Measurements from ENCODE around the gene NEIL1. TPM values are rescaled to one million over a fixed set of nuclear protein-coding genes. Genes with fewer than 3 reads are reported as not detected.

NEIL1 gene
- total and polyA plus RNA-seq, 2 donors (not counting 3 experiments of a cell fraction or from before 2014, with no cell fraction given) = 29.5 TPM

GRCh38 chr15:75358771-75359536 is 12.1 kb downstream of the NEIL1 start:
- dilution Hi-C loops (cut with MboI; ENCODE audit: extremely low pct_ligation_motif_present, low sequenced_read_pairs) (no loop called here), intact Hi-C loops (cut with micrococcal nuclease) (no loop called here)
- H3K4me1 ChIP-seq (ENCODE audit: control insufficient read depth, extremely low read depth, insufficient read depth, low read length) = no peaks in the 10 kb centered on the region
- no peak overlapping the region for H3K4me2 ChIP-seq (ENCODE audit: insufficient read depth, low read length)
- no peaks in the 10 kb centered on the region for H3K9me1 ChIP-seq (replicated peaks; ENCODE audit: control insufficient read depth, extremely low read depth, insufficient read depth, low read length)
- no peak overlapping the region for H3K27ac ChIP-seq (ENCODE audit: insufficient read depth, low read depth, low read length)
- H3K9me3 ChIP-seq (replicated peaks; ENCODE audit: control insufficient read depth, insufficient read depth, low read length) = no peaks in the 10 kb centered on the region
- peaks cover 4 to 50% of the 10 kb centered on the region in 2 experiments for H3K36me3 ChIP-seq (ENCODE audit: control insufficient read depth in 2 of 2, extremely low read depth in 1 of 2, insufficient read depth in 2 of 2, low read length in 2 of 2)
- peak; percentile 17 for TF ChIP-seq POLR2A (IDR thresholded peaks at IDR 0.05; ENCODE audit: low read depth, low read length)
- no peak for TF ChIP-seq POLR2AphosphoS5 (IDR thresholded peaks at IDR 0.05; ENCODE audit: insufficient read depth, low read depth, low read length)
- TF ChIP-seq JUN (IDR thresholded peaks at IDR 0.05; ENCODE audit: borderline replicate concordance, insufficient read depth, insufficient read length, low read depth) = no peak
- H4K20me1 ChIP-seq (replicated peaks; ENCODE audit: control insufficient read depth, extremely low read depth, insufficient read depth, low read length) = no peaks in the 10 kb centered on the region
- ChIA-PET POLR2A (no interaction called here), CTCF (interaction anchor here (0.6 to 2.3 kb wide), 2 partner anchors 10 to 1679 kb away, joined by 3 to 9 read pairs; partner anchors contain the start of gene MAN2C1)
- FAIRE-seq (no peak), DNase-seq (ENCODE audit: low read depth, low spot score) (no peak)
- H3K9ac ChIP-seq (replicated peaks; ENCODE audit: extremely low read depth, insufficient read depth, low read length) = no peak overlapping the region
- H3K79me2 ChIP-seq (ENCODE audit: control insufficient read depth, insufficient read depth, low read length) = no peaks in the 10 kb centered on the region
- no peaks in the 10 kb centered on the region for H3K27me3 ChIP-seq (ENCODE audit: control insufficient read depth in 2 of 2, insufficient read depth in 2 of 2, low read length in 2 of 2)
- no peak overlapping the region for H2AFZ ChIP-seq (ENCODE audit: low read depth, low read length)
- BruUV-seq (replicated peaks) = no TSS peak
- no peak overlapping the region for H3K4me3 ChIP-seq (replicated peaks in 1 of 3; ENCODE audit: insufficient read depth in 1 of 3, low read depth in 1 of 3, low read length in 3 of 3)

- DNase-seq (ENCODE audit: low read depth, low spot score) (no peak), FAIRE-seq (no peak)
- H3K27me3 ChIP-seq (ENCODE audit: control insufficient read depth in 2 of 2, insufficient read depth in 2 of 2, low read length in 2 of 2) = no peaks in the 10 kb centered on the region
- H3K9me1 ChIP-seq (replicated peaks; ENCODE audit: control insufficient read depth, extremely low read depth, insufficient read depth, low read length) = no peaks in the 10 kb centered on the region
- H3K4me3 ChIP-seq (replicated peaks in 1 of 3; ENCODE audit: insufficient read depth in 1 of 3, low read depth in 1 of 3, low read length in 3 of 3) = no peak overlapping the region
- CTCF ChIA-PET = interaction anchor here (0.6 to 2.3 kb wide), 2 partner anchors 9 to 1680 kb away, joined by 3 to 9 read pairs; partner anchors contain the start of gene MAN2C1
- TSS peak; percentile 3 for BruUV-seq (replicated peaks)
- POLR2A ChIA-PET = no interaction called here
- H4K20me1 ChIP-seq (replicated peaks; ENCODE audit: control insufficient read depth, extremely low read depth, insufficient read depth, low read length) = no peaks in the 10 kb centered on the region
- no peaks in the 10 kb centered on the region for H3K79me2 ChIP-seq (ENCODE audit: control insufficient read depth, insufficient read depth, low read length)
- H3K27ac ChIP-seq (ENCODE audit: insufficient read depth, low read depth, low read length) = no peak overlapping the region
- no peak overlapping the region for H3K4me2 ChIP-seq (ENCODE audit: insufficient read depth, low read length)
- H3K36me3 ChIP-seq (ENCODE audit: control insufficient read depth in 2 of 2, extremely low read depth in 1 of 2, insufficient read depth in 2 of 2, low read length in 2 of 2) = peaks cover 4 to 57% of the 10 kb centered on the region in 2 experiments
- H3K9ac ChIP-seq (replicated peaks; ENCODE audit: extremely low read depth, insufficient read depth, low read length) = no peak overlapping the region
- no peaks in the 10 kb centered on the region for H3K4me1 ChIP-seq (ENCODE audit: control insufficient read depth, extremely low read depth, insufficient read depth, low read length)
- dilution Hi-C loops (cut with MboI; ENCODE audit: extremely low pct_ligation_motif_present, low sequenced_read_pairs) = no loop called here
- TF ChIP-seq POLR2A (IDR thresholded peaks at IDR 0.05; ENCODE audit: low read depth, low read length) = no peak
- no peak for TF ChIP-seq MYC (IDR thresholded peaks at IDR 0.05; ENCODE audit: low read depth, low read length)
- TF ChIP-seq, protein P1, sequence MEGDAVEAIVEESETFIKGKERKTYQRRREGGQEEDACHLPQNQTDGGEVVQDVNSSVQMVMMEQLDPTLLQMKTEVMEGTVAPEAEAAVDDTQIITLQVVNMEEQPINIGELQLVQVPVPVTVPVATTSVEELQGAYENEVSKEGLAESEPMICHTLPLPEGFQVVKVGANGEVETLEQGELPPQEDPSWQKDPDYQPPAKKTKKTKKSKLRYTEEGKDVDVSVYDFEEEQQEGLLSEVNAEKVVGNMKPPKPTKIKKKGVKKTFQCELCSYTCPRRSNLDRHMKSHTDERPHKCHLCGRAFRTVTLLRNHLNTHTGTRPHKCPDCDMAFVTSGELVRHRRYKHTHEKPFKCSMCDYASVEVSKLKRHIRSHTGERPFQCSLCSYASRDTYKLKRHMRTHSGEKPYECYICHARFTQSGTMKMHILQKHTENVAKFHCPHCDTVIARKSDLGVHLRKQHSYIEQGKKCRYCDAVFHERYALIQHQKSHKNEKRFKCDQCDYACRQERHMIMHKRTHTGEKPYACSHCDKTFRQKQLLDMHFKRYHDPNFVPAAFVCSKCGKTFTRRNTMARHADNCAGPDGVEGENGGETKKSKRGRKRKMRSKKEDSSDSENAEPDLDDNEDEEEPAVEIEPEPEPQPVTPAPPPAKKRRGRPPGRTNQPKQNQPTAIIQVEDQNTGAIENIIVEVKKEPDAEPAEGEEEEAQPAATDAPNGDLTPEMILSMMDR (IDR thresholded peaks at IDR 0.05; ENCODE audit: extremely low read depth in 1 of 2, insufficient read depth in 1 of 2, low read depth in 1 of 2, low read length in 2 of 2) = no peak
- TF ChIP-seq FOS (IDR thresholded peaks at IDR 0.05; ENCODE audit: borderline replicate concordance, insufficient read depth, low read length) = no peak
- TF ChIP-seq MAX (IDR thresholded peaks at IDR 0.05; ENCODE audit: insufficient read depth, insufficient read length) = no peak
- no peak for TF ChIP-seq POLR2AphosphoS5 (IDR thresholded peaks at IDR 0.05; ENCODE audit: insufficient read depth, low read depth, low read length)
- TF ChIP-seq JUN (IDR thresholded peaks at IDR 0.05; ENCODE audit: borderline replicate concordance, insufficient read depth, insufficient read length, low read depth) = no peak
- TF ChIP-seq GATA2 (IDR thresholded peaks at IDR 0.05; ENCODE audit: insufficient read depth, insufficient read length, low read depth, low read length) = no peak
- TF ChIP-seq EZH2 (IDR thresholded peaks at IDR 0.05; ENCODE audit: borderline replicate concordance, low read depth, low read length, severe bottlenecking) = no peak
- H2AFZ ChIP-seq (ENCODE audit: low read depth, low read length) = no peak overlapping the region
- intact Hi-C loops (cut with micrococcal nuclease) = loop anchor here (10.0 kb wide), 1 partner anchor 445 kb away; no protein-coding TSS in a partner anchor
- H3K9me3 ChIP-seq (replicated peaks; ENCODE audit: control insufficient read depth, insufficient read depth, low read length) = no peaks in the 10 kb centered on the region
Observed at GRCh38 chr15:75359537-75360250, 12.9 kb downstream of the NEIL1 start.

All from endothelial cell of umbilical vein (primary cell).